Glutamatergic neuron (in vitro differentiated cells): ENCODE measurements around the gene TMEM150C. TPM values are rescaled to one million over a fixed set of nuclear protein-coding genes. Genes with fewer than 3 reads are reported as not detected.

ENCODE experiments used
- DNase-seq: peaks from one replicate; pipeline ENCODE4 v3.0.0; 2022
- H3K27ac Mint-ChIP-seq: one replicate; pipeline ENCODE4 v1.8.0; 2020; ENCODE audit warnings: mild to moderate bottlenecking, mixed read lengths, inconsistent platforms; ENCODE audit not compliant: unreplicated experiment
- H3K27me3 Mint-ChIP-seq: one replicate; pipeline ENCODE4 v1.8.0; 2020; ENCODE audit warnings: mild to moderate bottlenecking, moderate library complexity, mixed read lengths, inconsistent platforms; ENCODE audit not compliant: unreplicated experiment
- H3K36me3 Mint-ChIP-seq: one replicate; pipeline ENCODE4 v1.8.0; 2020; ENCODE audit warnings: mild to moderate bottlenecking, mixed read lengths, inconsistent platforms; ENCODE audit not compliant: unreplicated experiment
- H3K4me1 Mint-ChIP-seq: one replicate; pipeline ENCODE4 v1.8.0; 2020; ENCODE audit warnings: mild to moderate bottlenecking, low read depth, mixed read lengths, inconsistent platforms; ENCODE audit not compliant: unreplicated experiment
- H3K4me3 Mint-ChIP-seq: one replicate; pipeline ENCODE4 v1.8.0; 2020; ENCODE audit warnings: mild to moderate bottlenecking, mixed read lengths, inconsistent platforms; ENCODE audit not compliant: unreplicated experiment
- H3K9me3 Mint-ChIP-seq: one replicate; pipeline ENCODE4 v1.8.0; 2020; ENCODE audit warnings: mild to moderate bottlenecking, moderate library complexity, mixed read lengths, inconsistent platforms; ENCODE audit not compliant: unreplicated experiment
- total RNA-seq: library from RNA; stranded (reverse); fragmentation: NEBNext Ultra II Directional; extraction: Animal tissue kit (Norgen Biotek cat#: 25700); gene quantifications from one replicate; pipeline ENCODE4 v1.2.1, GENCODE V29; 2021; ENCODE audit not compliant: unreplicated experiment
- TF ChIP-seq, protein P1 (sequence below): fragments of 200-600 bp; sonication (generic); IDR thresholded peaks from one replicate; pipeline ENCODE4 v1.5.0; 2021; ENCODE audit not compliant: partially characterized antibody, unreplicated experiment

TMEM150C gene
- total RNA-seq, 1 donor from 2014 or later = 5.1 TPM

DNA sequence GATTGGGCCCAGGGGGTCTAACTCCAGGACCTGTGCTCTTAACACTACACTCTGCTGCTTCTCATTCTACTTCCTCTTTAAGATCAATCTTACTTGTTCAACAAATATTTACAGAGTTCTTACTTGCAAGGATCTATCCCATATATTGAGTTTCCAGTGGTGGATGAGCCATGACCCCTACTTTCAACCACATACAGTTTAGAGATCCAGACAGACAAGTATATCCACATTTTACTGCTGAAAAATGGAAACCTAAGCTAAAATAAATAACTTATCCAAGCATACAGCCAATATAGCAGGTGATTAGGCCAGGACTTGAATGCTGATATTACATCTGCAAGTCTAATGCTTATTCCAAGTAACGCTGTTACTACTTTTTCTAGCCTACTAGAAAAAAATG, 18.7 kb downstream of the TMEM150C start:
- Mint-ChIP-seq H3K4me3 (no peak overlapping the region), H3K27ac (no peak overlapping the region), H3K9me3 (no peaks in the 10 kb centered on the region), H3K4me1 (no peaks in the 10 kb centered on the region), H3K27me3 (no peaks in the 10 kb centered on the region), H3K36me3 (no peaks in the 10 kb centered on the region)
- TF ChIP-seq, protein P1, sequence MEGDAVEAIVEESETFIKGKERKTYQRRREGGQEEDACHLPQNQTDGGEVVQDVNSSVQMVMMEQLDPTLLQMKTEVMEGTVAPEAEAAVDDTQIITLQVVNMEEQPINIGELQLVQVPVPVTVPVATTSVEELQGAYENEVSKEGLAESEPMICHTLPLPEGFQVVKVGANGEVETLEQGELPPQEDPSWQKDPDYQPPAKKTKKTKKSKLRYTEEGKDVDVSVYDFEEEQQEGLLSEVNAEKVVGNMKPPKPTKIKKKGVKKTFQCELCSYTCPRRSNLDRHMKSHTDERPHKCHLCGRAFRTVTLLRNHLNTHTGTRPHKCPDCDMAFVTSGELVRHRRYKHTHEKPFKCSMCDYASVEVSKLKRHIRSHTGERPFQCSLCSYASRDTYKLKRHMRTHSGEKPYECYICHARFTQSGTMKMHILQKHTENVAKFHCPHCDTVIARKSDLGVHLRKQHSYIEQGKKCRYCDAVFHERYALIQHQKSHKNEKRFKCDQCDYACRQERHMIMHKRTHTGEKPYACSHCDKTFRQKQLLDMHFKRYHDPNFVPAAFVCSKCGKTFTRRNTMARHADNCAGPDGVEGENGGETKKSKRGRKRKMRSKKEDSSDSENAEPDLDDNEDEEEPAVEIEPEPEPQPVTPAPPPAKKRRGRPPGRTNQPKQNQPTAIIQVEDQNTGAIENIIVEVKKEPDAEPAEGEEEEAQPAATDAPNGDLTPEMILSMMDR = no peak
- DNase-seq = no peak

DNA sequence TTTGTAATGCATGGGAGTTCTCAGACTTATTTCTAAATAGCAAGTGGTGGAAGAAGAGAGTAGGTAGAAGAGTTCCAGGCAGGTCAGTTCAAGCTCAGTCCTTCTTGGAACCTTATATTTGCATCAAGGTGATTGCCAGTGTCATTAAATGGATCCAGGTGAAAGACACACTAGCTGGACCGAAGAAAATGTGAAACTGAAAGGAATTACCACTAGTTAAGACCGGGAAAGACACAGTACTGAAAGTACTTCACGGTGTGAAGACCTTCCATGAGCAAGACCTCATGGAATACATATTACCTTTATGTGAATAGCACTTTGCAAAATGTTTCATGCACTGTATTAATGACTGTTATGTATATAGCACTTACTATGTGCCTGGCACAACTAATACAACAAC, 19.1 kb downstream of the TMEM150C start:
- no peaks in the 10 kb centered on the region for H3K4me1 Mint-ChIP-seq
- no peaks in the 10 kb centered on the region for H3K36me3 Mint-ChIP-seq
- DNase-seq = no peak
- TF ChIP-seq, protein P1 = no peak
- no peaks in the 10 kb centered on the region for H3K9me3 Mint-ChIP-seq
- H3K27ac Mint-ChIP-seq = no peak overlapping the region
- H3K27me3 Mint-ChIP-seq = no peaks in the 10 kb centered on the region
- no peak overlapping the region for H3K4me3 Mint-ChIP-seq

DNA sequence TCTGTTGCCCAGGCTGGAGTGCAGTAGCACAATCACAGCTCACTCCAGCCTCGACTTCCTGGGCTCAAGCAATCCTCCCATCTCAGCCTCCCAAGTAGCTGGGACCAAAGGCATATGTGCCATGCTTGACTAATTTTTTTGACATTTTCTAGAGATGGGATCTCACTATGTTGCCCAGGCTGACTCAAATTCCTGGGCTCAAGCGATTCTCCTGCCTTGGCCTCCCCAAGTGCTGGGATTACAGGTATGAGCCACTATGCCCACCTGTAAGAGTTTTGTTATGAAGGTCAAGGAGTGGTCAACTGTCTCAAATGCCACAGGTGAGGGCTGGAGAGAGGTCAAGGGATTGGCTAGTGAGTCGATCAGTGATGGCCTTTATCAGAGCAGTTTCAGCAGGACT, 32.5 kb downstream of the TMEM150C start:
- no peaks in the 10 kb centered on the region for H3K9me3 Mint-ChIP-seq
- DNase-seq = no peak
- H3K36me3 Mint-ChIP-seq = no peaks in the 10 kb centered on the region
- no peaks in the 10 kb centered on the region for H3K27me3 Mint-ChIP-seq
- H3K27ac Mint-ChIP-seq = no peak overlapping the region
- no peaks in the 10 kb centered on the region for H3K4me1 Mint-ChIP-seq
- TF ChIP-seq, protein P1 = no peak
- H3K4me3 Mint-ChIP-seq = no peak overlapping the region

DNA sequence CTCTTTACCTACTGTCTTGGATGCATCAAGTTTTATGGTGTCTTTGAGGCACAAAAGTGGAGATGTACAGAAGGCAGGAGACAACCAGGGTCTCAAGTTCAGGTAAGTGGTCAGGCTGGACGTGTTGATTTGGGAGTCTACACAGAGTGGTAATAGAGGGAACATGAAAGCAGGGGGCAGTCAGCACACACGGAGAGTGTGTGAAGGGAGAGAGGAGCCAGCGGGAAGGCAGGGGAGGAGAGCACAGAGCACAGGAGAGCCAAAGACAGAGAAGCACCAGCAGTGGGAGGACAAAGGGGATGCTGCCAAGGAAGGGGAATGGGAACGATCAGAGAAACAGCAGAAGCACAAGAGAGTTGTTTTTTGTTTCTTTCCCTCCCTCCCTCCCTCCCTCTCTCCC, 32.9 kb downstream of the TMEM150C start:
- no peaks in the 10 kb centered on the region for H3K9me3 Mint-ChIP-seq
- H3K36me3 Mint-ChIP-seq = no peaks in the 10 kb centered on the region
- TF ChIP-seq, protein P1 = no peak
- H3K4me1 Mint-ChIP-seq = no peaks in the 10 kb centered on the region
- no peak overlapping the region for H3K27ac Mint-ChIP-seq
- no peak for DNase-seq
- no peaks in the 10 kb centered on the region for H3K27me3 Mint-ChIP-seq
- no peak overlapping the region for H3K4me3 Mint-ChIP-seq

DNA sequence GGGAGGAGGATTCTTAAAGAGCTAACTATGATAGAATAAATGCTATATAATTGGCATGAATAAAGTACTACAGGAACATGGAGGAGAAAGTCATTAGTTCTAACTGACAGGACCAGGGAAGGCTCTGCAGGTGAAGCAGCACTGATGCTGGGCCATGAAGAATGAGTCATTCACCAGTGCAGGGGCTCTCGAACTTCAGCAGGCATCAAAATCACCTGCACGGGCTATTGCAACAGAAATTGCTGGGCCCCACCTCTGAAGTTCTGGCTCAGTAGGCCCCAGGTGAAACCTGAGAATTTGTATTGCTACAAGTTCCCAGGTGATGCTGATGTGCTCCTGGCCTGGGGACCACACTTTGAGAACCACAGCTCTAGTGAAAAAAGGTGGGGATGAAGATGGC, 33.7 kb downstream of the TMEM150C start:
- H3K4me1 Mint-ChIP-seq = no peaks in the 10 kb centered on the region
- H3K36me3 Mint-ChIP-seq = no peaks in the 10 kb centered on the region
- H3K27ac Mint-ChIP-seq = no peak overlapping the region
- H3K4me3 Mint-ChIP-seq = no peak overlapping the region
- TF ChIP-seq, protein P1 = no peak
- H3K9me3 Mint-ChIP-seq = no peaks in the 10 kb centered on the region
- DNase-seq = no peak
- H3K27me3 Mint-ChIP-seq = no peaks in the 10 kb centered on the region
